OCI-LY7 (cell line): ENCODE data around the gene PRDM2.

ENCODE experiments used
- CTCF ChIP-seq: fragments of 200-600 bp; sonication (generic); conservative IDR thresholded peaks from 2 replicates; pipeline ENCODE4 v1.5.1; 2014; ENCODE audit warnings: mild to moderate bottlenecking, antibody characterized with exemption, low read length, moderate library complexity, mixed read lengths
- EZH2phosphoT487 ChIP-seq: fragments of 200-600 bp; sonication (generic); IDR thresholded peaks from 2 replicates; pipeline ENCODE4 v1.6.1; 2018; ENCODE audit warnings: low read depth, borderline replicate concordance, mild to moderate bottlenecking, mixed run types, antibody characterized with exemption, low read length, moderate library complexity, mixed read lengths

GRCh38 chr1:13829152-13829769 lies 129.3 kb downstream of the PRDM2 start:
- peak; percentile 41; the same call in 1 of the 2 replicates for TF ChIP-seq CTCF
- TF ChIP-seq EZH2phosphoT487: no peak
